T-cell (primary cell): Measurements from ENCODE around the gene NPFFR1. TPM values are rescaled to one million over a fixed set of nuclear protein-coding genes. Genes with fewer than 3 reads are reported as not detected.
A peak's percentile ranks its signal among the peaks of the same experiment; 100 is the strongest.

ENCODE experiments used
- ATAC-seq, 4 experiments: fragments of 200-7000 bp in 3 of 4; fragments of 150-1000 bp in 1 of 4; cut with Tn5 transposase; replicated peaks in 1 of 4; 1 replicate in 3 of 4; 2 replicates in 1 of 4; pipeline ENCODE4 v1.10.0; 2021; ENCODE audit warnings: moderate library complexity in 3 of 4, mild to moderate bottlenecking in 2 of 4, moderate number of reproducible peaks in 1 of 4
- CTCF ChIA-PET, 2 donors: fragments of 300-600 bp; sonication (Branson Sonifier 250); formaldehyde crosslinking; loops; one replicate each; lab custom pipeline; 2022; ENCODE audit warnings: antibody characterized with exemption in 2 of 2; lab: Charles Lee
- POLR2A ChIA-PET, 2 donors: fragments of 300-600 bp; sonication (Branson Sonifier 250); formaldehyde crosslinking; loops; one replicate each; lab custom pipeline; 2022; ENCODE audit warnings: antibody characterized with exemption in 2 of 2; lab: Charles Lee
- DNase-seq, 35 experiments: peaks; one replicate each; pipeline versions ENCODE4 v3.0.0 to v3.0.0-alpha.2; 2013 to 2023
- H3K27ac ChIP-seq: one replicate; pipeline ENCODE4 v1.5.1; 2013; ENCODE audit warnings: low read length
- H3K27me3 ChIP-seq, 2 experiments: replicated peaks in 1 of 2; 1 replicate in 1 of 2; 2 replicates in 1 of 2; pipeline versions ENCODE4 v1.6.1 to v1.7.0; 2013; ENCODE audit warnings: low read length in 1 of 2, mixed read lengths in 1 of 2; ENCODE audit not compliant: control insufficient read depth in 2 of 2, insufficient read depth in 2 of 2; ENCODE audit errors: extremely low read depth in 1 of 2
- H3K36me3 ChIP-seq, 2 donors: 1 replicate in 1 of 2; 2 replicates in 1 of 2; pipeline versions ENCODE4 v1.6.1 to v1.7.0; 2013; ENCODE audit warnings: low read length in 1 of 2; ENCODE audit not compliant: control insufficient read depth in 2 of 2, insufficient read depth in 1 of 2; ENCODE audit errors: extremely low read depth in 1 of 2
- H3K4me1 ChIP-seq, 2 experiments: 1 replicate in 1 of 2; 2 replicates in 1 of 2; pipeline versions ENCODE4 v1.6.1 to v1.7.0; 2013; ENCODE audit warnings: low read length in 2 of 2, mixed read lengths in 1 of 2; ENCODE audit not compliant: insufficient read depth in 2 of 2, control insufficient read depth in 1 of 2; ENCODE audit errors: extremely low read depth in 1 of 2
- H3K4me3 ChIP-seq, 2 donors: 1 replicate in 1 of 2; 2 replicates in 1 of 2; pipeline versions ENCODE4 v1.5.1 to v1.7.0; 2013; ENCODE audit warnings: mild to moderate bottlenecking in 2 of 2, low read length in 1 of 2, moderate library complexity in 1 of 2; ENCODE audit not compliant: control insufficient read depth in 1 of 2; ENCODE audit errors: extremely low read depth in 1 of 2
- H3K9me3 ChIP-seq: 2 replicates; pipeline ENCODE4 v1.7.0; 2013
- H3K27ac Mint-ChIP-seq, 2 donors: one replicate each; pipeline ENCODE4 v1.8.0; 2020 to 2021; ENCODE audit warnings: mild to moderate bottlenecking in 2 of 2, mixed read lengths in 2 of 2
- H3K27me3 Mint-ChIP-seq, 2 donors: one replicate each; pipeline ENCODE4 v1.8.0; 2021 to 2022; ENCODE audit warnings: mixed read lengths in 2 of 2
- H3K36me3 Mint-ChIP-seq: one replicate; pipeline ENCODE4 v1.8.0; 2021; ENCODE audit warnings: mixed read lengths
- H3K4me1 Mint-ChIP-seq, 3 donors: one replicate each; pipeline ENCODE4 v1.8.0; 2020 to 2022; ENCODE audit warnings: mixed read lengths in 3 of 3, mild to moderate bottlenecking in 1 of 3
- H3K4me3 Mint-ChIP-seq, 3 donors: one replicate each; pipeline ENCODE4 v1.8.0; 2020 to 2022; ENCODE audit warnings: mild to moderate bottlenecking in 3 of 3, mixed read lengths in 3 of 3, moderate library complexity in 3 of 3
- H3K9me3 Mint-ChIP-seq, 3 donors: one replicate each; pipeline ENCODE4 v1.8.0; 2020 to 2022; ENCODE audit warnings: mixed read lengths in 3 of 3
- WGBS: methylation state at CpG from one replicate; pipeline ENCODE4 v1.1.5; 2013; ENCODE audit warnings: missing lambda C conversion rate; ENCODE audit not compliant: insufficient coverage; 5-methylcytosine and 5-hydroxymethylcytosine counted together
- total RNA-seq, 35 experiments: library from RNA in 6 of 35; stranded (reverse) in 6 of 35; fragments of 120-200 nt in 1 of 35; gene quantifications; one replicate each; pipeline versions ENCODE4 v1.2.1 to v1.2.4 and lab custom pipeline; 2013 to 2026

Gene NPFFR1
- total RNA-seq, 5 donors from 2014 or later (not counting 1 experiment from before 2014, with no cell fraction given), result not detected

DNA sequence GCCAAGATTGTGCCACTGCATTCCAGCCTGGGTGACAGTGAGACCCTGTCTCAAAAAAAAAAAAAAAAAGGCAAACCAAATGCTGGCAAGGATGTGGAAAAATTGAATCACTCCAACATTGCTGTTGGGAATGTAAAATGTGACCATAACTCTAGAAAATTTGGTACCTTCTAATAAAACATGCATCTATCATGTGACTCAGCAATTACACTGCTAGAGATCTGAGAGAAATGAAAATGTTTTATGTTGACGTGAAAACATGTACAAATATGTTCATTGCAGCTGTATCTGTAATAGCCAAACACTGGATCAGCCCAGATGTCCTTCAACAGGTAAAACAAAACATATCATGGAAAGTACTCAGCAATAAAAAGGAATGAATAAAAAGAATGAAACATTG is 82.7 kb downstream of the NPFFR1 start:
- H3K4me3 Mint-ChIP-seq, result no peak overlapping the region
- peaks cover 15 to 17% (median 16%) of the 10 kb centered on the region in 3 donors for H3K4me1 Mint-ChIP-seq
- H3K36me3 Mint-ChIP-seq, result peaks cover 35% of the 10 kb centered on the region
- peaks cover 13 to 29% of the 10 kb centered on the region in 2 donors for H3K36me3 ChIP-seq
- no peak overlapping the region for H3K27ac Mint-ChIP-seq
- H3K27me3 Mint-ChIP-seq, result no peaks in the 10 kb centered on the region
- ATAC-seq, result no peak
- POLR2A ChIA-PET, result interaction anchor here in 1 of 2 donors (0.7 kb wide), 1 partner anchor 9 kb away, joined by 6 read pairs; no protein-coding TSS in a partner anchor
- H3K27ac ChIP-seq, result no peak overlapping the region
- H3K9me3 ChIP-seq, result no peaks in the 10 kb centered on the region
- no peak overlapping the region for H3K4me3 ChIP-seq
- no peaks in the 10 kb centered on the region for H3K9me3 Mint-ChIP-seq
- CTCF ChIA-PET, result interaction anchor here in 1 of 2 donors (1.0 kb wide), 1 partner anchor 20 kb away, joined by 3 read pairs; no protein-coding TSS in a partner anchor
- DNase-seq, result no peak
- H3K27me3 ChIP-seq, result no peaks in the 10 kb centered on the region
- H3K4me1 ChIP-seq, result peaks cover 0 to 15% of the 10 kb centered on the region in 2 experiments
- no CpG with 5 or more reads among the region's 1 CpG for WGBS

DNA sequence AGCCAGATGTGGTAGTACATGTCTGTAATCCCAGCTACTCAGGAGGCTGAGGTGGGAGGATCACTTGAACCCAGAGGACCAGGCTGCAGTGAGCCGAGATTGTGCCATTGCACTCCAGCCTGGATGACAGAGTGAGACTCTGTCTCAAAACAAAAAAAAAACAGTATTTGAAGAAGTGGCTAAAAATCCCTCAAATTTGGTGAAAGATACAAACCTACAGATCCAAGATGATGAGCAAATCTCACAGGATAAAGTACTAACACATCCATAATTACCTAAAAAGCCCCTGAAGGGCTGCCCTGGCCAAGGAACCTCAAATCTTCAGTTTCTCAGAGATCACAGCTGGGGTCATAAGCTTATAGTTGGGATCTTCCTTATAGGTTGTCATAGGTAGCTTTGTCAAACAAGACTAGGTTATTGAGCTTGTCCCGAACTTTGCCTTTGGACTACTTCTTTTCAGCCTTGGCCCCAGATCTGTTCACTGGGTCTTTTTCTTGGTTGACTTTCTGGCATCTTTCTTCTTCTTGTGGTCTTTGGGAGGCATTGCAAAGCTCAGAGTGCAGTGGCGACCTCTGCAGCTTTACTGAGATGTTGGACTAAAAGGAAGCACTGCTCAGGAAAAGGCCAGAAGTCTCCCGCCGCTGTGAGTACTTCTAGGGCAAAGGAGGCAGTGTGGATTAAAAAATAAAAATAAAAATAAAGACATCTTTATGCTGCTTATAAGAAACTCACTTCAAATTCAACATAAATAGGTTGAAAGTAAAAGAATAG is 84.9 kb downstream of the NPFFR1 start:
- no peaks in the 10 kb centered on the region for H3K27me3 ChIP-seq
- no peak overlapping the region for H3K4me3 Mint-ChIP-seq
- WGBS, result 100% methylated on average over 2 of the region's 5 CpGs
- H3K4me1 ChIP-seq, result peaks cover 0 to 15% of the 10 kb centered on the region in 2 experiments
- H3K4me1 Mint-ChIP-seq, result peaks cover 15 to 17% (median 16%) of the 10 kb centered on the region in 3 donors
- H3K36me3 ChIP-seq, result peaks cover 10 to 18% of the 10 kb centered on the region in 2 donors
- CTCF ChIA-PET, result interaction anchor here in 1 of 2 donors (1.0 to 1.6 kb wide), 3 partner anchors 23 to 54 kb away, joined by 3 to 11 read pairs (median 7); partner anchors contain the start of gene TYSND1
- H3K27ac ChIP-seq, result no peak overlapping the region
- DNase-seq (peak in 5 of 35 experiments; percentile 5 to 32 (median 6)), ATAC-seq (peak in 2 of 4 experiments; percentile 40 to 45)
- no peaks in the 10 kb centered on the region for H3K9me3 Mint-ChIP-seq
- H3K36me3 Mint-ChIP-seq, result peaks cover 23% of the 10 kb centered on the region
- H3K4me3 ChIP-seq, result no peak overlapping the region
- H3K27me3 Mint-ChIP-seq, result no peaks in the 10 kb centered on the region
- no peaks in the 10 kb centered on the region for H3K9me3 ChIP-seq
- peak overlapping the region in 1 of 2 donors; percentile 62 for H3K27ac Mint-ChIP-seq
- POLR2A ChIA-PET, result no interaction called here

Other genes with a start within 250 kb of the NPFFR1 start
- 1 to 10 TPM; 3.1 to 4.7 (median 3.8) TPM for gene MACROH2A2, start 231.2 kb downstream of the NPFFR1 start, total RNA-seq
- gene AIFM2, start 151.2 kb downstream of the NPFFR1 start, total RNA-seq, result 1 to 10 TPM; 3.2 to 5.8 (median 5.1) TPM
- 10 to 100 TPM; 18.3 to 41.0 (median 38.7) TPM for gene TYSND1, start 137.3 kb downstream of the NPFFR1 start, total RNA-seq
- gene SAR1A, start 113.5 kb downstream of the NPFFR1 start, total RNA-seq, result 100 to 1,000 TPM in 2 of 5 donors, 10 to 100 TPM in 3; 64.0 to 132 (median 82.3) TPM
- gene PPA1, start 50.6 kb downstream of the NPFFR1 start, total RNA-seq, result 10 to 100 TPM; 56.7 to 78.4 (median 64.4) TPM
- 1 to 10 TPM; 2.5 to 3.9 (median 3.7) TPM for gene LRRC20, start 98.6 kb upstream of the NPFFR1 start, total RNA-seq
- gene EIF4EBP2, start 120.1 kb upstream of the NPFFR1 start, total RNA-seq, result 10 to 100 TPM; 39.9 to 47.7 (median 42.6) TPM
- gene NODAL, start 157.7 kb upstream of the NPFFR1 start, total RNA-seq, result not detected
- gene PALD1, start 194.8 kb upstream of the NPFFR1 start, total RNA-seq, result under 1 TPM; 0.10 to 0.38 (median 0.13) TPM